ENCODE data around the gene ABCC9.

ABCC9 gene

DNA sequence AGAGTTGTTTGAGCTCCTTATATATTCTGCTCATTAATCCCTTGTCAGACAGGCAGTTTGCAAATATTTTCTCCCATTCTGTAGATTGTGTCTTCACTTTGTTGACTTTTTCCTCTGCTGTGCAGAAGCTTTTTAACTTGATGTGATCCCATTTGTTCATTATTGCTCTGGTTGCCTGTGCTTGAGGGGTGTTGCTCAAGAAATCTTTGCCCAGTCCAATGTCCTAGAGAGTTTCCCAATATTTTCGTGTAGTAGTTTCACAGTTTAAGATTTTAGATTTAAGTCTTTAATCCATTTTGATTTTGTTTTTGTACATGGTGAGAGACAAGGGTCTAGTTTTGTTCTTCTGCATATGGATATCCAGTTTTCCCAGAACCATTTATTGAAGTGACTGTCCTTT lies 19.8 kb downstream of the ABCC9 start:
- Histone ChIP-seq H2AFZ (ENCODE audit: low read depth) (no peak overlapping the region), H3K4me1 (ENCODE audit: low read depth, poor library complexity, severe bottlenecking) (no peaks in the 10 kb centered on the region), H3K79me2 (ENCODE audit: insufficient read depth, low read depth) (no peaks in the 10 kb centered on the region), H3K4me2 (no peak overlapping the region), H3K36me3 (ENCODE audit: insufficient read depth) (no peaks in the 10 kb centered on the region), H3K9ac (no peak overlapping the region), H3K27me3 (ENCODE audit: insufficient read depth, low read depth) (no peaks in the 10 kb centered on the region), H3K27ac (no peak overlapping the region), H4K20me1 (ENCODE audit: insufficient read depth) (no peaks in the 10 kb centered on the region), H3K4me3 (IDR thresholded peaks at IDR 0.05; ENCODE audit: insufficient read depth, low read depth, low read length) (no peak overlapping the region)
- TF ChIP-seq, protein P1, sequence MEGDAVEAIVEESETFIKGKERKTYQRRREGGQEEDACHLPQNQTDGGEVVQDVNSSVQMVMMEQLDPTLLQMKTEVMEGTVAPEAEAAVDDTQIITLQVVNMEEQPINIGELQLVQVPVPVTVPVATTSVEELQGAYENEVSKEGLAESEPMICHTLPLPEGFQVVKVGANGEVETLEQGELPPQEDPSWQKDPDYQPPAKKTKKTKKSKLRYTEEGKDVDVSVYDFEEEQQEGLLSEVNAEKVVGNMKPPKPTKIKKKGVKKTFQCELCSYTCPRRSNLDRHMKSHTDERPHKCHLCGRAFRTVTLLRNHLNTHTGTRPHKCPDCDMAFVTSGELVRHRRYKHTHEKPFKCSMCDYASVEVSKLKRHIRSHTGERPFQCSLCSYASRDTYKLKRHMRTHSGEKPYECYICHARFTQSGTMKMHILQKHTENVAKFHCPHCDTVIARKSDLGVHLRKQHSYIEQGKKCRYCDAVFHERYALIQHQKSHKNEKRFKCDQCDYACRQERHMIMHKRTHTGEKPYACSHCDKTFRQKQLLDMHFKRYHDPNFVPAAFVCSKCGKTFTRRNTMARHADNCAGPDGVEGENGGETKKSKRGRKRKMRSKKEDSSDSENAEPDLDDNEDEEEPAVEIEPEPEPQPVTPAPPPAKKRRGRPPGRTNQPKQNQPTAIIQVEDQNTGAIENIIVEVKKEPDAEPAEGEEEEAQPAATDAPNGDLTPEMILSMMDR (conservative IDR thresholded peaks at IDR 0.05; ENCODE audit: low read depth, low read length): no peak

DNA sequence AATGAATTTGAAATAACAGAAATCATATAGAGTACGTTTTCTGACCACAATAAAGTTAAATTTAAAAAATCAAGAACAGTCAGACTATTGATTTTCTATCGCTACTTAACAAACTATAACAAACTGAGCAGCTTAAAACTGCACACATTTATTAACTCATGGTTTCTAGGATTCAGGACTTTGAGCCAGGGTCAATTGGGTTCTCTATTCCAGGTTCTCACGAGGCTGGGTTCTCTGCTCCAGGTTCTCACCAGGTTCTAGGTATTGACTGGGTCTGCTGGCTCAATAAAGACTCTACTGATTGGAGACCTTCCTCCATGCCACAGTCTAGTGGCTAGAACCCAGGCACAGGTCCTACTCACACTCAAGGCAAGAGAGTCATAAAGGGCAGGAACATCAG lies 22.8 kb downstream of the ABCC9 start:
- Histone ChIP-seq H3K27me3 (ENCODE audit: insufficient read depth, low read depth) (no peaks in the 10 kb centered on the region), H4K20me1 (ENCODE audit: insufficient read depth) (no peaks in the 10 kb centered on the region), H2AFZ (ENCODE audit: low read depth) (no peak overlapping the region), H3K9ac (no peak overlapping the region), H3K4me1 (ENCODE audit: low read depth, poor library complexity, severe bottlenecking) (no peaks in the 10 kb centered on the region), H3K4me3 (IDR thresholded peaks at IDR 0.05; ENCODE audit: insufficient read depth, low read depth, low read length) (no peak overlapping the region), H3K27ac (no peak overlapping the region), H3K4me2 (no peak overlapping the region), H3K36me3 (ENCODE audit: insufficient read depth) (no peaks in the 10 kb centered on the region), H3K79me2 (ENCODE audit: insufficient read depth, low read depth) (no peaks in the 10 kb centered on the region)
- TF ChIP-seq, protein P1 (conservative IDR thresholded peaks at IDR 0.05; ENCODE audit: low read depth, low read length): no peak

DNA sequence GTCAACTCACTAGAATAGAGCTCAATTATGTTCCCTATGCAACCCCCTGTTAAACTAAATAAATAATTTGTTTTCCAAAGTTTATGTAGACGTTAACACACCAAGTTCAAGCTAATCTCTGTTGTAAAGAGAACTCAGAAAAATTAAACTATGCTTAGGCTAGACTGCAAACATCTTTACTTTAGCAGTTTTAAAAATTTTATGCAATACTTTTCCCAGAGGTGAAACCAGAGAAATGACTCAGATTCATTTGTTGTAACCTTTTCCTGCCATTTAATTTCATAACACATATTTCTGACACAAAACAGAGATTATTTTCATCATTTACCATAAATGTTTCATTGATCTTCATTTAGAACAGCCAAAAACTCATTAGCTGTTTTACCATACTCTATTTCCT lies 27.4 kb downstream of the ABCC9 start:
- Histone ChIP-seq H4K20me1 (ENCODE audit: insufficient read depth) (no peaks in the 10 kb centered on the region), H3K27ac (no peak overlapping the region), H3K79me2 (ENCODE audit: insufficient read depth, low read depth) (no peaks in the 10 kb centered on the region), H3K4me3 (IDR thresholded peaks at IDR 0.05; ENCODE audit: insufficient read depth, low read depth, low read length) (no peak overlapping the region), H2AFZ (ENCODE audit: low read depth) (no peak overlapping the region), H3K9ac (no peak overlapping the region), H3K36me3 (ENCODE audit: insufficient read depth) (no peaks in the 10 kb centered on the region), H3K4me2 (no peak overlapping the region), H3K4me1 (ENCODE audit: low read depth, poor library complexity, severe bottlenecking) (no peaks in the 10 kb centered on the region), H3K27me3 (ENCODE audit: insufficient read depth, low read depth) (no peaks in the 10 kb centered on the region)
- TF ChIP-seq, protein P1 (conservative IDR thresholded peaks at IDR 0.05; ENCODE audit: low read depth, low read length): no peak

DNA sequence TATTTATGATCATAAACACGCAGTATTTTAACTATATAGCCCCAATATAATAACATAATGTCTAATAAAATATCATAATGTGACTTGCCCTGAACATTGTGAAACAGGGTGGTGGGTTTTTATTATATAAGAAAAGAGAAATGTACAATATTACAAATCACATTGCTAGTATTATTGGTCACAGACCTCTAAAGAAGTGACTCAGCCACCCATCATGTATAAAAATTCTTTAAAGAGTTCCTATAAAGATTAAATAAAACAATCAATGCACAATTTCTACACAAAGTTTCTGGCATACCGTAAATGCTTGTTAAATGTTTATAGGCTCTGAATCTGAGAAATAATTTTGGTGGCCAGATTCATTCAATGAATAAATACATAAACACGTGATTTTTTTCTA lies 28.9 kb downstream of the ABCC9 start:
- H3K4me3 ChIP-seq (IDR thresholded peaks at IDR 0.05; ENCODE audit: insufficient read depth, low read depth, low read length): no peak overlapping the region
- no peaks in the 10 kb centered on the region for H4K20me1 ChIP-seq (ENCODE audit: insufficient read depth)
- no peaks in the 10 kb centered on the region for H3K36me3 ChIP-seq (ENCODE audit: insufficient read depth)
- H3K79me2 ChIP-seq (ENCODE audit: insufficient read depth, low read depth): no peaks in the 10 kb centered on the region
- H3K27me3 ChIP-seq (ENCODE audit: insufficient read depth, low read depth): no peaks in the 10 kb centered on the region
- H3K4me1 ChIP-seq (ENCODE audit: low read depth, poor library complexity, severe bottlenecking): no peaks in the 10 kb centered on the region
- no peak overlapping the region for H3K27ac ChIP-seq
- TF ChIP-seq, protein P1 (conservative IDR thresholded peaks at IDR 0.05; ENCODE audit: low read depth, low read length): no peak
- no peak overlapping the region for H2AFZ ChIP-seq (ENCODE audit: low read depth)
- H3K4me2 ChIP-seq: no peak overlapping the region
- H3K9ac ChIP-seq: no peak overlapping the region

DNA sequence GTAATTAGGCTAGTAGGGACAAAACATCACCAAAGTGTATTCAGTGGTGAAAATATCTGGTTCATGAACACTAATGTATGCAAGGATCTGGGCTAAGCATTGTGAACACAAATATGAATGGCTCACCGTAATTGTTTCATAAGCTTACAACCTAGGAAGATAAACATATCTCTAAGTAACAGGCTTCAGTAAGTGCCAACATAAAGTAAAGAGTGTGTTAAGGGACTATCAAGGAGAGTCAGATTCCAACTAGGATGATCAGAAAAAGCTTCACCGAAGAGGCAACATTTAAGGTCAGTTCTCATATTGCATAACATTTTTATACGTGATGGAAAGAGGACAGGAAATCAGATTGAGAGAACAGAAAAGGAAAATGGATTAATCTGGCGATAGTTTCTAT lies 29.4 kb downstream of the ABCC9 start:
- Histone ChIP-seq H2AFZ (ENCODE audit: low read depth) (no peak overlapping the region), H3K36me3 (ENCODE audit: insufficient read depth) (no peaks in the 10 kb centered on the region), H3K4me1 (ENCODE audit: low read depth, poor library complexity, severe bottlenecking) (no peaks in the 10 kb centered on the region), H3K79me2 (ENCODE audit: insufficient read depth, low read depth) (no peaks in the 10 kb centered on the region), H3K27ac (no peak overlapping the region), H3K4me3 (IDR thresholded peaks at IDR 0.05; ENCODE audit: insufficient read depth, low read depth, low read length) (no peak overlapping the region), H4K20me1 (ENCODE audit: insufficient read depth) (no peaks in the 10 kb centered on the region), H3K9ac (no peak overlapping the region), H3K4me2 (no peak overlapping the region), H3K27me3 (ENCODE audit: insufficient read depth, low read depth) (no peaks in the 10 kb centered on the region)
- TF ChIP-seq, protein P1 (conservative IDR thresholded peaks at IDR 0.05; ENCODE audit: low read depth, low read length): no peak

Measured in KMS-11 (cell line).